Measurements from ENCODE around the gene PLA2G6.
"Not testable (repeated sequence)": the region's sequence is repeated elsewhere in the genome, so short reads cannot be mapped to it uniquely, and the experiment has no call there.

Gene PLA2G6

DNA sequence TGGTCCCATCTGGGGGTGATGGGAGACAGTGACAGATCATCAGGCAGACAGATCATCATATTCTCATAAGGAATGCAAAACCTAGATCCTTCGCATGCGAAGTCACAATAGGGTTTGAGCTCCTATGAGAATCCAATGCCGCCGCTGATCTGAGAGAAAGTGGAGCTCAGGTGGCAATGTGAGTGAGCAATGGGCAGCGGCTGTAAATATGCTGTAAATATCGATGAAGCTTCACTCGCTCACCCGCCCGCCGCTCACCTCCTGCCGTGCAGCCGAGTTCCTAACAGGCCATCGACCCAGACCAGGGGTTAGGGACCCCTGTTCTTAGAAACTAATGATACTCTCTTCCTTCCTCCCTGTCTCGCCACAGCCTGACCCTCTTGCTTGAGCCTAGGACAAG, 9.4 kb upstream of the PLA2G6 start:
- no peak for DNase-seq

DNA sequence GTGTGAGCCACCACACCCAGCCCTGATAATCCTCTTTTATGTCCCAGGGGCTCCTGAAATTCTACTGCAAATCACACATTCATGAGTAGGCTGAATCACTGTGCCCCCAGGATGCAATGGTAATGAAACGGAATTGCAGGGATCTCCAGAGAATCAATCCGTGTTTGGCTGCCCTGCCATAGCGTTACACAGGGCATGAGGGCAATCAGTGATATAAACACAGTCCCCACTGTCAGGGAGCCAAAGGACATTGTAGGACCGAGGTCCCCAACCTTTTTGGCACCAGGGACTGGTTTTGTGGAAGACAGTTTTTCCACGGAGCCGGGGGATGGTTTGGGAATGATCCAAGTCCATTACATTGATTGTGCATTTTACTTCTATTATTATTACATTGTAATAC, 9.0 kb upstream of the PLA2G6 start:
- DNase-seq: no peak

DNA sequence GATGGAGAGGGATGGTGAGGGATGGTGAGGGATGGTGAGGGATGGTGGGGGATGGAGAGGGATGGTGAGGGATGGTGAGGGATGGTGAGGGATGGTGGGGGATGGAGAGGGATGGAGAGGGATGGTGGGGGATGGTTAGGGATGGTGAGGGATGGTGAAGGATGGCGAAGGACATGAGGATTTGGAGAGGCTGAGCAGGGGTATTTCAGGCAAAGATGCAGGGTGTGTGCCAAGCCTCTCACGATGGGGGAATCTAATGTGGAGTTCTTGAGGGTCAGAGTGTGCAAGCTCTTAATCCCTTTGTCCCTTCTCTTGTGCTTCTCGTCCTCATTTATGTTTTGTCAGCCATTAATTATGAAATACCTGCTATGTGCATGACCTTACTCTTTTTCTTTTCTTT, 7.5 kb upstream of the PLA2G6 start:
- DNase-seq: no peak

DNA sequence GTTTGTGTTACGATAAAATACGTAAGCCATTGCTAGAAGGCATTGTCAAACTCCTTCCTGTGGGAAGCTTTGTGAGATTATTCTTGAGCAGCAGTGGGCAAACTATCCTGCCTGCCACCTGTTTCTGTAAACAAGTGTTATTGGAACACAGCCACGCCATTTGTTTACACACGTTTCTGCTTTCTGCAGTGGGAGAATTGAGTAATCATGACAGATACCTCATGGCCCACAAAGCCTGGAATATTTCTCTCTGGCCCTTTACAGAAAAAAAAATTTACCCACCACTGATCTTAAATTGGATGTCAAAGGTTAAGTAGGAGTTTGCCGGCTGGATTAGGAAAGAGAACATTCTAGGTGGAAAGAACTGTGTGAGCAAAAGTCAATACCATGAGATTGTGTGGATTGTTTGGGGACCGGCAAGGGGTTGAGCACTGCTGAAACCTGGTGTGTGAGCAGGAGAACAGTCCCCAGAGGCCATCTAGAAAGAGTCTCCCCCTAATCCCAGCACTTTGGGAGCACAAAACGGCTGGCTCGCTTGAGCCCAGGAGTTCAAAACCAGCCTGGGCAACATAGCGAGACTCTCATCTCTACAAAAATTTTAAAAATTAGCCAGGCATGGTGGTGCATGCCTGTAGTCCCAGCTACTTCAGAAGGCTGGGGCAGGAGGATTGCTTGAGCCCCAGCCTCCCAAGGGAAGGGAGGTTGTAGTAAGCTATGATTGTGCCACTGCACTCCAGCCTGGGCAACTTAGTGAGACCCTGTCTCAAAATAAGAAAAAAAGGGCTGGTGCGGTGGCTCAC, 6.0 kb upstream of the PLA2G6 start:
- peak in 1 of 2 donors; percentile 27 for DNase-seq

DNA sequence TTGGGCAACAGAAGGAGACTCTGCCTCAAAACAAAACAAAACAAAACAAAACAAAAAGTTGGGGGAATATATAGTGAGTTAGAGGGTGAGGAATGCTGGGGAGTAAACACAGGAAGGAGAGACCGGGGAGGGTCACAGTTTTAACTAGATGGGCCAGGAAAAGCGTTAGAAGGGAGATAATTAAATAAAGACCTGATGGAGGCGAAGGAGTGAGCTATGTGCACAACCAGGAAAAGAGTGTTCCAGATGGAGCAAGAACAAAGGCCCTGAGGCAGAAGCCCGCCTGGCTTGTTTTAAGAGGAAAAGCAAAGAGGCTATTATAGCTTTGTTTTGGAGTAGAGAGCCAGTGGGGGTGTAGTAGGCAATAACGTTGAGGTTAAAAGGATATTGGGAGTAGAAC, 4.8 kb upstream of the PLA2G6 start:
- no peak for DNase-seq

DNA sequence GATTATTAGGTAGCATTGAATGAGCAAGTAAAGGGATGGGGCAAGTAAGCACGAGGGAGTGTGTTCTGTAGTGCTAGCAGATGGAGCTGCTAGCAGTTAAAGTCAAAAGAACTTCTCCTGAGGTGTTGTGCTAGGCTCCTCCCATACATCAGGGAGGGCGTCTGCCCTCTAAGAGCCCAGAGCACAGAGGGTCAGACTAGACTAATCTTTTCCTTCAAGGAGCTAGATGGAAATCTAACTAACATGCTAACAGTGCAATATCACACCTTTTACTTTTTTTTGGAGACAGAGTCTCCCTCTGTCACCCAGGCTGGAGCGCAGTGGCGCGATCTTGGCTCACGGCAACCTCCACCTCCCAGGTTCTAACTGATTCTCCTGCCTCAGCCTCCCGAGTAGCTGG, 3.2 kb upstream of the PLA2G6 start:
- DNase-seq: no peak

DNA sequence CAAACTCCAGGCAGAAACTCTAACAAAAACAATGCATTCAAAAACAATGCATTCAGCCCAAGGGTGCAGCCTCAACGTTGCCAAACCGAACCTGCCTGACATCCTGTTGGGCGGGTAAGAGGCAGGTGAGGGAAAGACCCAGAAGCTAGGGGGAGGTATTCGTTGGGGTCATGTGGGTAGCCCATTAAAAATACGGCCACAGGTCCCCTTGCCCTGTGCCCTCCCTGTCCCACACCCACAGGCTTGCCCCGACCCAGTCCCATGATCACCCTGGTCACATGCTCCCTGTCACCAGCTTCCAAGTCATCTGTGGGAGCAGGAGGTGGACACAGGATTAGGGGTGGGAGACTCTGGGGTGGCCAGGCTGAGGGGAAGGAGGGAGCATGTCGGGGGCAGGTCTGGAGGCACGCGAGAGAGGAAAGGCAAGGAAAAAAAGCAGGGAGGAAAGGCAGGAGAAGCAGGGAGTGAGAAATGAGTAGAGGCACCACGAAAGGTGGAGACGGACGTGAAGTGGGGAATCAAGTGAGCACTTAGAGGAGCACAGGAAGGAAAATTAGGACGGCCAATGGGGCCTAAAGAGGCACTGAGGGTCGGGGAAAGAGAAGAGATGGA, 683 bp downstream of the PLA2G6 start:
- peak; percentile 71 to 97 for DNase-seq

DNA sequence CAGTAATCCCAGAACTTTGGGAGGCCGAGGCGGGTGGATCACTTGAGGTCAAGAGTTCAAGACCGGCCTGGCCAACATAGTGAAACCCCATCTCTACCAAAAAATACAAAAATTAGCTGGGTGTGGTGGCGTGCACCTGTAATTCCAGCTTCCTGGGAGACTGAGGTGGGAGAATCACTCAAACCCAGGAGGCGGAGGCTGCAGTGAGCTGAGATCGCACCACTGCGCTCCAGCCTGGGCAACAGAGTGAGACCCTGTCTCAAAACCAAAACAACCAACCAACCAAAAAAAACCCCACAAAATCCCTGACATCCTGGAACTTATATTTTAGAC, 3.1 kb downstream of the PLA2G6 start:
- not testable (repeated sequence) for DNase-seq

DNA sequence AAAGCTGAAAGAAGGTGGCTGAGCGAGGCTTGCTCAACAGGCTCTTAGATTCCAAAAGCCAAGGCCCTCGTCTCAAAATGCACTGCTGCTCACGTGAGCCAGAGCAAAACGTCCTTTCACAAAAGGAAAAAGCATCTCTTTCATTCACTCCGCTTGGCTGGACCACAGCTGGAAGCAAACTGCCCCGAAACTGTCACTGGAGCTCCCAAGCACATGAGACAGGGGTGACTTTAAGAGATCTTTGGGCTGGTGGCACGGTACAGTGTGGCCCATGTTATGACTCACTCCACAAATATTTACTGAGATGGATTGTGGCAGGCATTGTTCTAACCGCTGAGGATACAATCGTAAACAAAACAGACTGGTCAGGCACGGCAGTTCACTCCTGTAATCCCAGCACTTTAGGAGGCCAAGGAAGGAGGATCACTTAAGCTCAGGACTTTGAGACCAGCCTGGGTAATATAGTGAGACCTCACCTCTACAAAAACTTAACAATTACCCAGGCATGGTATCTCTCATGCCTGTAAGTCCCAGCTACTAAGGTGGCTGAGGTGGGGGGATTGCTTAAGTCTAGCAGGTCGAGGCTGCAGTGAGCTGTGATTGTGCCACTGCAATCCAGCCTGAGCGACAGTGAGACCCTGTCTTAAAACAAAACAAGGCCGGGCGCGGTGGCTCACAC, 3.6 kb downstream of the PLA2G6 start:
- no peak for DNase-seq

DNA sequence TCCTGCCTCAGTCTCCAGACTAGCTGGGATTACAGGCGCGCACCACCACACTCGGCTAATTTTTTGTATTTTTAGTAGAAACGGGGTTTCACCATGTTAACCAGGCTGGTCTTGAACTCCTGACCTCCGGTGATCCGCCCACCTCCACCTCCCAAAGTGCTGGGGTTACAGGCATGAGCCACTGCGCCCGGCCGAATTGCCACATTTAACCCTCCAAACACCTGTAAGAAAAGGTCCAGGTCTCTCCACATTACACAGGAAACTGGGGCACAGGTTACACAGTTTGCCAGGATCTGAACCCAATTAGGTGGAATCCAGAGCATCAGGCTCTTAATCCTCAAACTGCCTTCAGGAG, 4.1 kb downstream of the PLA2G6 start:
- not testable (repeated sequence) for DNase-seq

DNA sequence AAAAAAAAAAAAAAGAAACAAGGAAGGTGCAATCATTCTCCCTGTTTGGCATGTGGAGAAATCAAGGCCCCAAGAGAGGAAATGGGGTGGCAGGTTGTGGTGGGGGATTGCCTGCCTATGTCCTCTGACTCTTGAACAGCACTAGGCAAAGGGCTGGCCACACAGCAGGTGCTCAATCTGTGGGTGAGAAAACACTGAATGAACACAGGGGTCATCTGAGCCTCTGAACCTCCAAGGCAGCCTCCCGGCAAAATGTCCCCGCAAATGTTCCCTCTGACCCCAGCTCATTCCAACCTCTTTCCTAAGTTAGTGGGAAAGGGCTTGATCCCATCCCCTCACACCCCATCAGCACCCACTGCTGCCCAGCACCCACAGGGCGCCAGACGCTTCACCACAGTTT, 4.6 kb downstream of the PLA2G6 start:
- DNase-seq: peak in 1 of 2 donors; percentile 20

DNA sequence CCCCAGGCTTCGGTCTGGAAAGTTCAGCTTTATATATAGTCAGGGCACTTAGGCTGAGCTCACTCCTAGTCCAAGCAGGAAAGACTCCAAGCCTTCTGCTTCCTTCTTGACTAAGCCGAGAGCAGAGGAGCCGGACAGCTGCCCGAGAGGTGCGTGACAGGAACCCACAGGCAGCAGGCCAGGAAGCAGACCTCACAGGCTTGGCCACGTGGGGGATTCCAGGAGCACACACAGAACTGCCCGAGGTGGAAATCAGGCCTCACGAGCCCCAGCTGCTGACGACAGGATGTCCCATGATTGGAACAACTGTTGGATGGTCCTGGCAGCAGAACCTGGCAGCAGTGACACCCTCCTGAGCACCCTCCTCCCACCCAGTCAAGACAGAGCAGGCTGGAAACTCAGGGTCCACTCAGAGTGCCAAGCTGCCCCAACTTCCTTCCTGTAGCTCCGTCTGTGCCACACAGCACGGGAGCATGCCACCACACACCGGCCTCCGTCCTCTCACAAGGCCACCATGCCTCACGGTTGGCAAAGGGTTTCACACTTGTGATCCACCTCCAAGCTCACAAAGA, 5.4 kb downstream of the PLA2G6 start:
- DNase-seq: peak; percentile 55 to 80

DNA sequence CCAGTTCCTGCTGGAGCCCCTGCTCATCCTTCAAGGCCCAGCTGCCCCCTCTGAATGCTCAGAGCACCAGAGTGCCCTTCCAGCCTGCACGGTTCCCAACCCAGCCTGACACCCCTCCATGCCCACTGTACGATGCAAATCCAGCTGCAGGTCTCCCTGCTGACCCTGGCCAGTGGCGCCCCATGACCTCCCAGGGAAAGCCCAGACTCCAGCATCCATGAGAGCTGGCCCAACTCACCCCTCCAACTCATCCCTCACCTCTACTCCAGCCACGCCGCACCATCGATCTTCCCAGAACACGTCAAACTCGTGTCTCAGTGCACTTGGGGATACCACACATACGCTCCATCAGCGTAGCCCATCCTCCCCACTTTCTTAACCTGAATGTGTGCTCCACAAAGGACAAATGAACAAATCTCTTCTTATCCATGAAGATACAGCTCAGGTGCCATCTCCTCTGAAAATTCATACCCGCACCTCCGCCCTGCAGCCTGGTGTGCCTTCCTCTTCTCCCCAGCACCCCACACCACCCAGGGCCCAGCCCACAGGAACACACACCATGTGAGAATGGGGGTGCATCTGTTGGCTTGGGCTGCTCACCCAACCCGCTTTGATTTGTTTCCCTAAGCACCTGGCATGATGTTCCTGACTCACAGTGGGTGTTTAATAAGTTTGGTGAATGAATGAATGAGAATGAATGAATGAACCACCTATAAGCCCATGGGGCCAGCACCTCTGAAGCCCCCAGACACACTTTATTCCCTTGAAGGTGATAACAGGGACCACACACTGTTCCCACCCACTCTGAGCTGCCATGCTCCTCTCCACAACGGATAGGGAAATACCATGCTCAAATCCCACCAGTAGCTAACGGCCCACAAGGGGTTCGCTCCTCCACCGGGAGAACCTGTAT, 6.2 kb downstream of the PLA2G6 start:
- DNase-seq: no peak

DNA sequence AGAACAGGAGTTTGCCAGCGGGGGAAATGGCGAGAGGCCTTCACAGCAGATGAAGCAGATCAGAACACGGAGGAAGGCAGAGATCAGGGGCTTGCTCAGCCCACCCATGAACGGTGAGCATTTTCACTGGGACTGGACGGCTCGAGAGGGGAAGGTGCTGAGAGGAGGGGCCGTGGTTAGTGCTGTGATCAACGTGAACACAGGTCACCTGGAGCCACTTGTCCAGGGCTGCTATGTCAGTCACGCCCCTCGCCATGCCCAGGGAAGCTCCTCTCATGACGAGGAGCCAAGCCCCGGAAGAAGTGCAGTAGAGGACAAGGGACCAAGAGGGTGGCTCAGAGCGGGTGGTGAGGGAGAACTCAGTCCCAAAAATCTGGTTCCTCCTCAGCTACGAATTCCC, 7.0 kb downstream of the PLA2G6 start:
- no peak for DNase-seq

DNA sequence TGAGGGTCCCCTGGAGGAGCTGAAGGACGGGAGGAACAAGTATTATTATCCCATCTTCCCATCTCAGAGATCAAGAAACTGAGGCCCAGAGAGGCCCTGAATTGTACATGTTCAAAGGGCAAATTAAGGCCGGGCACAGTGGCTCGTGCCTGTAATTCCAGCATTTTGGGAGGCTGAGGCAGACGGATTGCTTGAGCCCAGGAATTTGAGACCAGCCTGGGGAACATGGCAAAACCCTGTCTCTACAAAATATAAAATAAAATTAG, 8.1 kb downstream of the PLA2G6 start:
- DNase-seq: no peak

DNA sequence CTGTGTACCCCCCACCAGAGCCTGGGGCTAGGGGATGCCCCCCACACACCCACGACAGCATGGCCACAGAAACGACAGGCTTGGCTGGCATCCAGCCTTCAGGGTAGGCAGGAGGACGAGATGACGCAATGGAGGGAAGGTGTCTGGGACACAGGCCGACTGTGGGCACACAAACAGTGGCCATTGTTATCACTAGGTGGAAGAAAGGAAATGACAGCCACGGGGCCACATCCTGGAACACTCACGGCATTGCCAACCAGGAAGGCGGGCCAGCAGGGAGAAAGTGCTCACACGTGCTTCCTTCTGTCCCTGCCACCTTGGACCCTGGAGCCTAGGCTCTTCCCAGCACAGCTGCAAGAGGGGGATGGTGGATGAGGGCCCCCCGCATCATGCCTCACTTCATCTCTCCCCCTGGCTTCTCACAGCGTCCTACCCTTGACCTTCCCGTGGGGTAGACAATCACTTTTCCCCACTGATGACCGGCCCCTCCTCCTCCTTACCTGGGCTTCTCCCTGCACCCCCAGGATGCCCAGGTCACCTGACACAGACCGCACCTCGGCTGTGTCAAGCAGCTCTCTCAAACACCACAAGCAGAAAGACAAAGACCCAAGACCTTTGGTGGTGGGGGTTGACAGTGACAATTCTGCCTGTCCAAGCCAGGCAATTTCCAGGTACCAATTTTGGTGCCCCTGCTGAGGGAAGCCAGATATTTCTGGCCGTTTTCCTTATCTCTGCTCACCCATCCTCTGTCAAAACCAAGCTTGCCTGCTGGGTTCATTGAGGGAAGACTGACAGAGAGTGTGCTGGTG, 8.6 kb downstream of the PLA2G6 start:
- no peak for DNase-seq

DNA sequence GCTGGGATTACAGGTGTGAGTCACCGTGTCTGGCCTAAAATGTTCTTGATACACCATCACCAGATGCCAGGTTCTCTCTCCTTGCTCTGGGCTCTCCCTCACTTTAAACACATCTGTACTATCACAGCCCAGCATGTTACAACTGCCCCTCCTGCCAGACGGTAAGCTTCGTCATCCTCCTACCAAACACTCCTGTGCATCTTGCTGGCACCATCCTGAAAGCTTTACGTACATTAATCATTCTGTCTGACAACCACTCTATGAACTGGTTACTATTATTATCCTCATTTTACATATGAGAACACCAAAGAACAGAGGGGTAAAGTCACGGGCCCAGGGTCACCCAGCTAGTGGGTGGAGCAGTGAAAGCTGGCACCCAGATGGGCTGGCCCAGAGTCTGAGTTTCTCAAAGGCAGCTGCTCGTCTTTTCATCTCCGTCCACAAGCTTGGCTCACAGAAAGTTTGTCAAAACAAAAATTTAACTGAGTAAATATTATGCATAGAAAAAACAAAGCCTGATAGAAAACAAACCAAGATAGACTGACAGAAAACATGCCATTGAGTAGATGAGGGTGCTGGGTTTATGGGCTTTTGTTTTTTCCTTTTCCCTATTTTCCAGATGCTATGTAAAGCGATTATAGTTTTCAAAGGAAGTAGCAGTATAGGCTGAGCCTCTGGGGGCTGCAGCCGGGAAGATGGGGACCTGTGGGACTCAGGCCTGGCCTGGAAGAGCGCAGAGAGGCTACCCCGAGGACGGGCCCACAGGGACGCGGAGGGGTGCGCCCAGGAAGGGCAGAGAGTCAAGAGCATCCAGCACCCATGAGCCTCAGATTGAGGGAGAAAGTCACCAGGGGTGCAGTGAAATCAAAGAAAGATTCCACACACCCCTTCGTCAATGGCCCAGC, 9.5 kb downstream of the PLA2G6 start:
- no peak for DNase-seq

DNA sequence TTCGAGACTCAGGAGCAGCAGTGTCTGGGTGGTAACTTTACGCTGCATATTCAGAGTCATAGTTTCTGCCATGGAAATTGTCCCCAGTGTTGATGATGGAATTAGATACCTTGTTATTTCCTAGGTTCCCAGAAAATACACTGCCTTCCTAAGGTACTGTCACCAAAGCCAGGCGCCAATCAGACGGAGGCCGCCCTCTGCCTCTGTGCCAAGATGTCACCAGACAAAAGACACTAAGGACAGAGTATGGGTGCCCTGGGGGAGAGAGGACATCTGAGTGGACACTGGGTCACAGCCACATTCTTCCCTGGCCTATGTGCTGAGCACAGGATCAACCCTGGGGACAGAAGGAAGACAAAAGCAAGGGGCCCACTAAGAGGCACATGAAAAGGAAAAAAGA, 11.2 kb downstream of the PLA2G6 start:
- DNase-seq: no peak

DNA sequence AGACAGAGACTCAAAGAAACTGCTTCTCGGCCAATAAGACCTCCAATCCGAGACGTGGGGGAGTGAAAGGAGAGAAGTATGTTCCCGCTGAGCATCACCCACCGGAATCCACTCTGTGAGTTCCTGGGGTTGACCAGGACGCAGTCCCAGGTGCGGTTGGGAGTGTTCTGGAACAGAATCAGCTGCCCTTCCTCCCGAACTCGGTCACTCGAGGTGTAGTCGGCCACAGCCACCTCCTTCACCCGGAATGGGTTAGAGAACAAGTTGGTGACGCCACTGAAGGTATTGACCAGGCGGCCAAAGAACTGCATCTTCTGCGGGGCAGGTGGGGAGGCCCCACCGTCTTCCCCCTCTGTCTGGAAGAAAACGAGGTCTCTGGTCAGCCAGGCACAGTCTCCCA, 12.5 kb downstream of the PLA2G6 start:
- no peak for DNase-seq

DNA sequence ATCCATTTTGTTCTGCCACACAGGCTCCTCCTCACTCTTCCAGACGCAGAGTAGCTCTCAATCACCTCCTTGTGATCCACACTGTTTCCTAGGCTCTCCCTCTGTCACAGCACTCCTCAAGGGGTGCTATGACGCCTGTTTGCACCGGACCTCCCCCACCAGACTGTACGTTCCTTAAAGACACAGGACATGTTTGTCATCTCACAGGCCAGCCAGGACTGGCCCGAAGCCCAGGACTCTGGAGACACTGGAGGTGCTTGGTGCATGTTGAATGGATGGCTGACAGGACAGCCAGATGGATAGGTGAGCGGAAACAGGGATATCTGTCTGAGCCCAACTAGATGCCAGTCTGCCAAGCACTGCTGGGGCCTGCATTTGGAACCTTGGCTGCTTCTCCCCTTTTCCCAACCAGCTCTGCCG, 13.6 kb downstream of the PLA2G6 start:
- no peak for DNase-seq

DNA sequence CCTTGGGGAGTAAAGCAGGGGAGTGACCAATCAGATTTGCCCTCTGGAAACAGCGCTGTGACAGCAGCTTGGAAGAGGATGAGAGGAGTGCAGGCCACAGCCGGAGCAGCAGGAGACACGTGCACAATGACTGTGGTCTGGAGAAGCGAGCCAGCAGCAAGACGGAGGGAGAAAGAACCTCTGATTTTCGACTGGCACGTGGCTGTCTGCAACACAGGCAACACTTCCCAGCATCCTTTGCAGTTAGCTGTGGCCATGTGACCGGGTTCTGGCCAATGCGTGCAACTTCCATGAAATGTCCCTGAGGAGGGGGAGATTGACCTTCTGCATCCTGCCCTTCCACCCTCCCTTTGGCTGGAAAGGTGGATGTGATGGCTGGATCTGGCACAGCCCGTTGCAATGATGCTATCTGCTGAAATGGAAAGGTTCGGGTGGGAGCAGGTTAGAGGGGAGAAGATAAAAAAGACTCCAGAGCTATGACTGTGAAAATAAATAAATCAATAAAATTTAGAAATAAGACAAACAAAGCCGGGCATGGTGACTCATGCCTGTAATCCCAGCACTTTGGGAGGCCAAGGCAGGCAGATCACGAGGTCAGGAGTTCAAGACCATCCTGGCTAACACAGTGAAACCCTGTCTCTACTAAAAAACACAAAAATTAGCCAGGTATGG, 15.6 kb downstream of the PLA2G6 start:
- no peak for DNase-seq
